Panc1 (cell line): ENCODE measurements around the gene SDC3. TPM values are rescaled to one million over a fixed set of nuclear protein-coding genes. Genes with fewer than 3 reads are reported as not detected.

Experiments used
- ATAC-seq: fragments of 200-7000 bp; cut with Tn5 transposase; 2 replicates; pipeline ENCODE4 v1.9.1; 2020; ENCODE audit warnings: mild to moderate bottlenecking, moderate library complexity
- BruUV-seq: library from RNA; stranded (reverse); fragments of 400-500 nt; replicated peaks from 2 replicates; lab custom pipeline; 2021; lab: Mats Ljungman, UMichigan
- CTCF ChIA-PET: fragments of 300-600 bp; sonication (Branson Sonifier 250); formaldehyde crosslinking; loops from one replicate; lab custom pipeline; 2022; ENCODE audit warnings: antibody characterized with exemption; lab: Charles Lee
- POLR2A ChIA-PET: fragments of 300-600 bp; sonication (Branson Sonifier 250); formaldehyde crosslinking; loops from one replicate; lab custom pipeline; 2022; ENCODE audit warnings: antibody characterized with exemption; lab: Charles Lee
- DNase-seq: peaks from one replicate; pipeline ENCODE4 v3.0.0-alpha.2; 2010; ENCODE audit warnings: low read depth, low spot score
- H3K27ac ChIP-seq: 2 replicates; pipeline ENCODE4 v1.5.1; 2011; ENCODE audit warnings: mild to moderate bottlenecking, low read length, inconsistent platforms
- H3K27me3 ChIP-seq: fragments of 200-500 bp; sonication (Bioruptor generic); 2 replicates; pipeline ENCODE4 v1.6.0; 2014; ENCODE audit warnings: low read length, inconsistent platforms; ENCODE audit not compliant: control insufficient read depth, insufficient read depth
- H3K36me3 ChIP-seq: fragments of 200-500 bp; sonication (Bioruptor generic); 2 replicates; pipeline ENCODE4 v1.5.1; 2014; ENCODE audit warnings: inconsistent platforms, mild to moderate bottlenecking, low read length, moderate library complexity; ENCODE audit not compliant: control insufficient read depth, insufficient read depth
- H3K4me1 ChIP-seq: 2 replicates; pipeline ENCODE4 v1.5.1; 2011; ENCODE audit warnings: inconsistent platforms, mild to moderate bottlenecking, low read length, moderate library complexity; ENCODE audit not compliant: control insufficient read depth, insufficient read depth
- H3K4me3 ChIP-seq, 2 experiments: 2 replicates each; pipeline ENCODE4 v1.5.1; 2011 to 2012; ENCODE audit warnings: low read depth in 2 of 2, low read length in 2 of 2, mild to moderate bottlenecking in 2 of 2, inconsistent platforms in 1 of 2, moderate library complexity in 1 of 2
- H3K9me3 ChIP-seq: fragments of 200-500 bp; sonication (Bioruptor generic); 2 replicates; pipeline ENCODE4 v1.5.1; 2014; ENCODE audit warnings: low read depth, mild to moderate bottlenecking, inconsistent platforms, low read length, moderate library complexity; ENCODE audit not compliant: control insufficient read depth, insufficient read depth
- CTCF ChIP-seq: fragments of 450-650 bp; IDR thresholded peaks from 2 replicates; pipeline ENCODE4 v1.5.1; 2017; ENCODE audit warnings: mild to moderate bottlenecking
- POLR2AphosphoS5 ChIP-seq: IDR thresholded peaks from 2 replicates; pipeline ENCODE4 v1.6.1; 2012; ENCODE audit warnings: mild to moderate bottlenecking, low read depth, low read length, moderate library complexity
- SIN3A ChIP-seq: IDR thresholded peaks from 2 replicates; pipeline ENCODE4 v1.6.1; 2012; ENCODE audit warnings: low read depth, mild to moderate bottlenecking, low read length, moderate library complexity, borderline replicate concordance; ENCODE audit not compliant: insufficient read depth
- TCF7L2 ChIP-seq: IDR thresholded peaks from 2 replicates; pipeline ENCODE4 v1.6.1; 2011; ENCODE audit warnings: mild to moderate bottlenecking, low read depth, low read length, inconsistent platforms
- in situ Hi-C: cut with HindIII; loops from 2 replicates; pipeline ENCODE4 v1.10.0; 2016; ENCODE audit warnings: low sequenced_read_pairs, low pct_unique_long_range_greater_than_20kb
- intact Hi-C: fragments of 100-400 bp; cut with micrococcal nuclease; formaldehyde crosslinking; loops from one replicate; pipeline ENCODE4 v1.10.0; 2022; ENCODE audit not compliant: unreplicated experiment
- total RNA-seq: library from RNA; stranded (reverse); gene quantifications from one replicate; pipeline ENCODE4 v1.2.1, GENCODE V29; 2021; ENCODE audit not compliant: unreplicated experiment
- TF ChIP-seq, protein P1 (sequence below), 2 experiments: IDR thresholded peaks; 2 replicates each; pipeline ENCODE4 v1.6.1; 2011 to 2012; ENCODE audit warnings: low read depth in 2 of 2, control low read depth in 1 of 2, low read length in 1 of 2, mild to moderate bottlenecking in 1 of 2, moderate library complexity in 1 of 2; ENCODE audit not compliant: insufficient read depth in 1 of 2

Gene SDC3
- total RNA-seq, 1 experiment from 2014 or later, result 36.1 TPM

DNA sequence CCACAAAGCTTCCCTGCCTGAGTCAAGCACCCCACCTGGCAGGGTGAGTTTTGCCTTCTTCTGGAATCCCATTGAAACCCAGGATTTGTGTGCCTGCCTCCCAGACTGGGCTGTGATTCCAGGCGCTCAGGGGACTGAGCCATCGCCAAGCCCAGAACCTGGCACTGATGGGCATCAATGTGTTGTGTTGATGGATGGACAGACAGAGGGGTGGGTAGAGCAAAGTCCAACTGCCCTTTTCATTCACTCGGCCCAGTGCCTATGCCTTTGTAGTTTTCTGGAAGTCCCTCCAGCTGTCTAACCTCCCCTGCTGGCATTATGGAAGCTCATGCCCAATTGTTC, 85.0 kb downstream of the SDC3 start:
- Histone ChIP-seq H3K9me3 (no peaks in the 10 kb centered on the region), H3K4me1 (peaks cover 11% of the 10 kb centered on the region), H3K27ac (peak overlapping the region; percentile 80), H3K4me3 (peak overlapping the region; percentile 48 to 71), H3K27me3 (no peaks in the 10 kb centered on the region), H3K36me3 (no peaks in the 10 kb centered on the region)
- ChIA-PET POLR2A (no interaction called here), CTCF (no interaction called here)
- intact Hi-C loops (no loop called here), in situ Hi-C loops (loop anchor here (25.0 kb wide), 1 partner anchor 89 kb away; the partner anchor contains the start of gene SDC3)
- BruUV-seq, result TSS peak; percentile 57
- DNase-seq, result no peak
- TF ChIP-seq POLR2AphosphoS5 (no peak), SIN3A (no peak), TCF7L2 (no peak), CTCF (no peak)
- TF ChIP-seq, protein P1, sequence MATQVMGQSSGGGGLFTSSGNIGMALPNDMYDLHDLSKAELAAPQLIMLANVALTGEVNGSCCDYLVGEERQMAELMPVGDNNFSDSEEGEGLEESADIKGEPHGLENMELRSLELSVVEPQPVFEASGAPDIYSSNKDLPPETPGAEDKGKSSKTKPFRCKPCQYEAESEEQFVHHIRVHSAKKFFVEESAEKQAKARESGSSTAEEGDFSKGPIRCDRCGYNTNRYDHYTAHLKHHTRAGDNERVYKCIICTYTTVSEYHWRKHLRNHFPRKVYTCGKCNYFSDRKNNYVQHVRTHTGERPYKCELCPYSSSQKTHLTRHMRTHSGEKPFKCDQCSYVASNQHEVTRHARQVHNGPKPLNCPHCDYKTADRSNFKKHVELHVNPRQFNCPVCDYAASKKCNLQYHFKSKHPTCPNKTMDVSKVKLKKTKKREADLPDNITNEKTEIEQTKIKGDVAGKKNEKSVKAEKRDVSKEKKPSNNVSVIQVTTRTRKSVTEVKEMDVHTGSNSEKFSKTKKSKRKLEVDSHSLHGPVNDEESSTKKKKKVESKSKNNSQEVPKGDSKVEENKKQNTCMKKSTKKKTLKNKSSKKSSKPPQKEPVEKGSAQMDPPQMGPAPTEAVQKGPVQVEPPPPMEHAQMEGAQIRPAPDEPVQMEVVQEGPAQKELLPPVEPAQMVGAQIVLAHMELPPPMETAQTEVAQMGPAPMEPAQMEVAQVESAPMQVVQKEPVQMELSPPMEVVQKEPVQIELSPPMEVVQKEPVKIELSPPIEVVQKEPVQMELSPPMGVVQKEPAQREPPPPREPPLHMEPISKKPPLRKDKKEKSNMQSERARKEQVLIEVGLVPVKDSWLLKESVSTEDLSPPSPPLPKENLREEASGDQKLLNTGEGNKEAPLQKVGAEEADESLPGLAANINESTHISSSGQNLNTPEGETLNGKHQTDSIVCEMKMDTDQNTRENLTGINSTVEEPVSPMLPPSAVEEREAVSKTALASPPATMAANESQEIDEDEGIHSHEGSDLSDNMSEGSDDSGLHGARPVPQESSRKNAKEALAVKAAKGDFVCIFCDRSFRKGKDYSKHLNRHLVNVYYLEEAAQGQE (IDR thresholded peaks at IDR 0.05; ENCODE audit: insufficient read depth in 1 of 2, low read depth in 2 of 2, low read length in 1 of 2), result no peak
- no peak for ATAC-seq

GRCh38 chr1:30822966-30823581, 85.5 kb downstream of the SDC3 start:
- no peaks in the 10 kb centered on the region for H3K9me3 ChIP-seq
- POLR2A ChIA-PET, result no interaction called here
- in situ Hi-C loops (loop anchor here (25.0 kb wide), 1 partner anchor 89 kb away; the partner anchor contains the start of gene SDC3), intact Hi-C loops (no loop called here)
- CTCF ChIA-PET, result no interaction called here
- no peak for ATAC-seq
- peaks cover 11% of the 10 kb centered on the region for H3K4me1 ChIP-seq
- BruUV-seq, result no TSS peak
- H3K36me3 ChIP-seq, result no peaks in the 10 kb centered on the region
- no peak for DNase-seq
- no peak for TF ChIP-seq CTCF
- no peak for TF ChIP-seq SIN3A
- TF ChIP-seq POLR2AphosphoS5, result no peak
- TF ChIP-seq, protein P1 (IDR thresholded peaks at IDR 0.05; ENCODE audit: insufficient read depth in 1 of 2, low read depth in 2 of 2, low read length in 1 of 2), result no peak
- TF ChIP-seq TCF7L2, result no peak
- peak overlapping the region; percentile 80 for H3K27ac ChIP-seq
- H3K4me3 ChIP-seq, result no peak overlapping the region
- H3K27me3 ChIP-seq, result no peaks in the 10 kb centered on the region
